ENCODE data around the gene ZNF318.

DNA sequence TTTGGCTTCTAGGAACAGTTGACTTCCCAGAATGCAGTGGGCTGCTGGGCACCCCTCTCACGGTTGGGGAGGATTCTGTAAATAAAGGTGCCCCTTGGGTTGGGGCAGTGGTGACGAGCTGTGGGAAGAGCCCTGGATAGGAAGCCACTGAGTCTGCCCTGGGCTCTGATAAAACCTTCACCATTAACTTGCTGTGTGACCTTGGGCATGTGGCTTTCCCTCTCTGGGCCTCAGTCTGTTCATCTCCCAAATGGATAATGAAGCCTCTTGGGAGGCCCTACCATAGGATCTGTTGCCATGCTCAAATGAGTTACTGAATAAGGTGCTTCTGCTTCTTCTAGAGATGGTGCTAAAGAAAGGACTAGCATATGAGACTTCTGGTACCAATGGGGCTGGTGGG lies 64.6 kb downstream of the ZNF318 start:
- TF ChIP-seq POLR2AphosphoS5 (IDR thresholded peaks at IDR 0.05) (no peak), POLR2A (IDR thresholded peaks at IDR 0.05; ENCODE audit: low read depth) (no peak), EP300 (IDR thresholded peaks at IDR 0.05) (no peak)
- TF ChIP-seq, protein P1, sequence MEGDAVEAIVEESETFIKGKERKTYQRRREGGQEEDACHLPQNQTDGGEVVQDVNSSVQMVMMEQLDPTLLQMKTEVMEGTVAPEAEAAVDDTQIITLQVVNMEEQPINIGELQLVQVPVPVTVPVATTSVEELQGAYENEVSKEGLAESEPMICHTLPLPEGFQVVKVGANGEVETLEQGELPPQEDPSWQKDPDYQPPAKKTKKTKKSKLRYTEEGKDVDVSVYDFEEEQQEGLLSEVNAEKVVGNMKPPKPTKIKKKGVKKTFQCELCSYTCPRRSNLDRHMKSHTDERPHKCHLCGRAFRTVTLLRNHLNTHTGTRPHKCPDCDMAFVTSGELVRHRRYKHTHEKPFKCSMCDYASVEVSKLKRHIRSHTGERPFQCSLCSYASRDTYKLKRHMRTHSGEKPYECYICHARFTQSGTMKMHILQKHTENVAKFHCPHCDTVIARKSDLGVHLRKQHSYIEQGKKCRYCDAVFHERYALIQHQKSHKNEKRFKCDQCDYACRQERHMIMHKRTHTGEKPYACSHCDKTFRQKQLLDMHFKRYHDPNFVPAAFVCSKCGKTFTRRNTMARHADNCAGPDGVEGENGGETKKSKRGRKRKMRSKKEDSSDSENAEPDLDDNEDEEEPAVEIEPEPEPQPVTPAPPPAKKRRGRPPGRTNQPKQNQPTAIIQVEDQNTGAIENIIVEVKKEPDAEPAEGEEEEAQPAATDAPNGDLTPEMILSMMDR (IDR thresholded peaks at IDR 0.05), result no peak

Data from esophagus muscularis mucosa (tissue), 4 donors.